ENCODE results near the gene PIGQ.

PIGQ gene

DNA sequence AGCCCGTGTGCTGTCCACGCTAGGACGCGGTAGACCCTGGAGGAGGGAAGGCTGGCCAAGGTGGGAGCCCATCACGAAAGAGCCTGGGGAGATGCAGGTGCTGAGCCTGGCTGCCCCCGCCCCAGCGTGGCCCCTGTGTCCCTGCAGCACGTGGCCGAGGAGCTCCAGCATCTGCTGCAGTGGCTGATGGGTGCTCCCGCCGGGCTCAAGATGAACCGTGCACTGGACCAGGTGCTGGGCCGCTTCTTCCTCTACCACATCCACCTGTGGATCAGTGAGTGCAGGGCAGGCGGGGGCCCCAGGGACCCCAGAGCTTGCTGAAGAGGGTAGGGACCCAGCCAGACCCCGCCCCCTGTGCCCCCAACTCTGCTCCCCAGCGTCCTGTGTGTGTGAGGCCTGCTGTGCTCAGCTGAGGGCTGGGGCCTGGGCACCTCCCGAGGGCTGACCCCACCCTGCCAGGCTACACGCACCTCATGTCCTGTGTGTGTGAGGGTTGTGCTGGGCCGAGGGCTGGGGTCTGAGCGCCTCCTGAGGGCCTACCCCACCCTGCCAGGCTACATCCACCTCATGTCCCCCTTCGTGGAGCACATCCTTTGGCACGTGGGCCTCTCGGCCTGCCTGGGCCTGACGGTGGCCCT is 8.6 kb downstream of the PIGQ start:
- H3K27me3 ChIP-seq (ENCODE audit: low read depth), result no peaks in the 10 kb centered on the region
- no peaks in the 10 kb centered on the region for H3K9me3 ChIP-seq
- DNase-seq (ENCODE audit: low spot score in 2 of 2), result no peak
- H3K4me1 ChIP-seq, result no peaks in the 10 kb centered on the region
- peaks cover 10% of the 10 kb centered on the region for H3K36me3 ChIP-seq (replicated peaks)
- in situ Hi-C loops (cut with MboI; ENCODE audit: low sequenced_read_pairs), result no loop called here
- H3K4me3 ChIP-seq, result no peak overlapping the region

GRCh38 chr16:578870-579405 is 9.2 kb downstream of the PIGQ start:
- H3K27me3 ChIP-seq (ENCODE audit: low read depth), result no peaks in the 10 kb centered on the region
- DNase-seq (ENCODE audit: low spot score in 2 of 2), result peak; percentile 64 to 86
- H3K9me3 ChIP-seq, result no peaks in the 10 kb centered on the region
- in situ Hi-C loops (cut with MboI; ENCODE audit: low sequenced_read_pairs), result no loop called here
- H3K4me1 ChIP-seq, result no peaks in the 10 kb centered on the region
- peaks cover 10% of the 10 kb centered on the region for H3K36me3 ChIP-seq (replicated peaks)
- peak overlapping the region; percentile 22 for H3K4me3 ChIP-seq

DNA sequence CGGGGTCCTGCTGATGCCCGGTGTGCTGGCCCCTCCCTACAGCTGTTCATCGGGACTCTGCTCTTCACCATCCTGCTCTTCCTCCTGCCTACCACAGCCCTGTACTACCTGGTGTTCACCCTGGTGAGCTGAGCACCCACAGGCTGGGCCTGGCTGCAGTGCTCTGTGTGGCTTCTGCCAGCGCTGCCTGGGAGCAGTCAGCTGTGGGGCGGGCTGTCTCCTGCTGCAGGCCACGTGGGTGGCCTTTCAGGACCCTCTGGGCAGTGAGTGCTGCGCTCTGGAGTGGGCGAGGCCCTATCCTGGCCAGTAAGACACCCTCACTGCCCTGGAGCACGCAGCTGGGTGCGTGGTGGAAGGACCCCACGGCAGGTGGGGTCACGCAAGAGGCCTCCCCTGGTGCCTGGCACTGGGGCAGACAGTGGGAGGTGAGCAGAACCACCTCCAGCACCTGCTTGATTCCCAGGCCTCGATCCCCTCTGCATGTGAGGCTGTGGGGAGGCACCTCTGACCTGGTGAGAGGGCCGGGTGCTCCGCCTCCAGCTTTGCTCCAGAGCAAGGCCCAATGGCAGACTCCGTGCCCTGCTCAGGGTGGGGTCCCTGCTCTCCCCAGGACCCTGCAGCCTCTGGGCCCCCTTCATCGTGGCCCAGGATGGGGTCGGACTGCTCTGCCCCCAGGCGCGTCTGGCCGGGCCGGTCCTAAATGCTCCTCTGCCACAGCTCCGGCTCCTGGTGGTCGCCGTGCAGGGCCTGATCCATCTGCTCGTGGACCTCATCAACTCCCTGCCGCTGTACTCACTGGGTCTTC is 10.6 kb downstream of the PIGQ start:
- H3K9me3 ChIP-seq, result no peaks in the 10 kb centered on the region
- DNase-seq (ENCODE audit: low spot score in 2 of 2), result no peak
- H3K4me1 ChIP-seq, result no peaks in the 10 kb centered on the region
- H3K4me3 ChIP-seq, result no peak overlapping the region
- H3K27me3 ChIP-seq (ENCODE audit: low read depth), result no peaks in the 10 kb centered on the region
- in situ Hi-C loops (cut with MboI; ENCODE audit: low sequenced_read_pairs), result no loop called here
- H3K36me3 ChIP-seq (replicated peaks), result no peaks in the 10 kb centered on the region

- no peak for DNase-seq (ENCODE audit: low spot score in 2 of 2)
- Histone ChIP-seq H3K9me3 (no peaks in the 10 kb centered on the region), H3K36me3 (replicated peaks) (no peaks in the 10 kb centered on the region), H3K4me3 (no peak overlapping the region), H3K27me3 (ENCODE audit: low read depth) (no peaks in the 10 kb centered on the region), H3K4me1 (no peaks in the 10 kb centered on the region)
- in situ Hi-C loops (cut with MboI; ENCODE audit: low sequenced_read_pairs), result no loop called here
These were observed 11.3 kb downstream of the PIGQ start for GRCh38 chr16:580946-581498.

DNA sequence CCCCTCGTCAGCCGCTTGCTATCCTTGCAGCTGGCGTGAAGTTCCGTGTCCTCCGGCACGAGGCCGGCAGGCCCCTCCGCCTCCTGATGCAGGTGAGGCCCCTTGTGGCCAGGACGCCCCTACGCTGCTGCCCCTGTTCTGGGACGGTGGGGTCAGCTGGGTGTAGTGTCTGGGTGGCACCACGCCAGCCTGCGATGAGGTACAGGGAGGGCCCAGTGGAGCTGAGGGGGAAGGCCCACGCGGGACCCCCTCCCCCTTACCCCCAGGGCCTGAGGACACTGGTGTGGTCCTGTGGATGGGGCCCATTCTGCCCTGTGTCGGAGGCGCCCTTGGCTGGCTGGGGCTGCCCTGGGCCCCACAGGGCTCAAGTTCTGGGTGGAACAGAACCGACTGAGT is 12.4 kb downstream of the PIGQ start:
- Histone ChIP-seq H3K9me3 (no peaks in the 10 kb centered on the region), H3K4me3 (no peak overlapping the region), H3K36me3 (replicated peaks) (no peaks in the 10 kb centered on the region), H3K4me1 (no peaks in the 10 kb centered on the region), H3K27me3 (ENCODE audit: low read depth) (no peaks in the 10 kb centered on the region)
- in situ Hi-C loops (cut with MboI; ENCODE audit: low sequenced_read_pairs), result no loop called here
- no peak for DNase-seq (ENCODE audit: low spot score in 2 of 2)

- no peaks in the 10 kb centered on the region for H3K27me3 ChIP-seq (ENCODE audit: low read depth)
- H3K36me3 ChIP-seq (replicated peaks), result no peaks in the 10 kb centered on the region
- no peaks in the 10 kb centered on the region for H3K4me1 ChIP-seq
- no peak for DNase-seq (ENCODE audit: low spot score in 2 of 2)
- no peaks in the 10 kb centered on the region for H3K9me3 ChIP-seq
- H3K4me3 ChIP-seq, result no peak overlapping the region
- in situ Hi-C loops (cut with MboI; ENCODE audit: low sequenced_read_pairs), result no loop called here
These were observed 13.0 kb downstream of the PIGQ start for GRCh38 chr16:582614-583331.

- H3K36me3 ChIP-seq (replicated peaks), result no peaks in the 10 kb centered on the region; the same call in 1 of the 2 replicates
- H3K27me3 ChIP-seq (ENCODE audit: low read depth), result no peaks in the 10 kb centered on the region
- in situ Hi-C loops (cut with MboI; ENCODE audit: low sequenced_read_pairs), result no loop called here
- DNase-seq (ENCODE audit: low spot score in 2 of 2), result no peak
- H3K4me1 ChIP-seq, result no peaks in the 10 kb centered on the region
- no peak overlapping the region for H3K4me3 ChIP-seq
- H3K9me3 ChIP-seq, result no peaks in the 10 kb centered on the region
These were observed 13.7 kb downstream of the PIGQ start for GRCh38 chr16:583470-583814.

DNA sequence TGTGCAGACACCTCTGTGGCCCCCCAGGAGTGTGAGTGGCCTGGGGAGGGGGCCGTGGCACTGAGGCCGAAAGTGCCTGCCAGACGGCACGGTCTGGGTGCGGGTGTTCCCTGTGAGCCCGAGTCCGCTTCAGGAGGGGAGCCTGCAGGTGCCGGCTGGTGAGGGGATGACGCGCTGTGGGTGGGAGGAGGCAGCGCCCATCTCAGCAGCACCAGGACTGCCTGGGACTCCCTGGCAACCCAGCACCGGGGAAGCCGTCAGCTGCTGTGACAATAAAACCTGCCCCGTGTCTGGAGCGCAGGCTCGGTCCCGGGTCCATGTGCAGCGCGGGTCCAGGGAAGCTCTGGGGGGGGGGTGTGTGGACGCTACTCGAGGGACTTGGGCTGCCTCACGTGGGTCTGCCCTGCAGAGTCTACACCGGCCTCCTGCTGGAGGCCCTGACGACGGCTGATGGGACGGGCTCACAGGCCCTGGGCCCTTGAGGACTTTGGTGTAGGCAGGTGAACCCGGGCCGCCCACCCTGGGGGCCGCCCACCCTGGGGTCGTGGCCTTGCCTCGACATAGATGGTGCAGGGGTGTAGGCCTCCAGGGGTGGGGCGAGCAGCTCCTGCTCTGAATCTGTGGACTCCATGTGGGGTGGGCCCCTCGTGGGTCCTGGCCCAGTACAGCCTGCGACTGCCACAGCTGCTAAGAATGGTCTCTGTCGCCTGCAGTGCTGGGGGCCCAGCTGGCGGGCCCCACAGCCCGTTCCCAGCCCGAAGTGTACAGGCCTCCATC is 14.2 kb downstream of the PIGQ start:
- DNase-seq (ENCODE audit: low spot score in 2 of 2), result no peak

DNA sequence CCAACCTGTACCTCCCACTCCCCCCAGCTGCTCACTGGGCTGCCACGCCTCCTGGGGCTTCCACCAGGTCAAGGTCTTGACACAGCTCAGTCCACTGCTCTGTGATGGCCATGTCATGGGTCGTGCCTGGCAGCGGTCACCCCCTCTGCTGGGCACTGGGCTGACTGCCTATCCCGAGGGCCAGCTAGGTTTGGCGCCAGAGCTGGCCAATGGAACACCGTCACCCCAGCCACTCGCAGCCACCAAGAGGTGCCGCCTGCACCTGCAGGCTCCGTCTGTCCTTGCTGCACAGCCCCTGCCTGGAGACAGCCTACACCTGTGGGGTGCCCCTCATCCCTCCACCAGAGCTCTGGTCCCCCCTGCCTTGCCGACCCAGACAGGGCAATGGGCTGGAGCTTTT is 15.6 kb downstream of the PIGQ start:
- DNase-seq (ENCODE audit: low spot score in 2 of 2), result peak in 1 of 2 experiments; percentile 43
- in situ Hi-C loops (cut with MboI; ENCODE audit: low sequenced_read_pairs), result no loop called here
- H3K27me3 ChIP-seq (ENCODE audit: low read depth), result no peaks in the 10 kb centered on the region
- H3K9me3 ChIP-seq, result no peaks in the 10 kb centered on the region
- no peak overlapping the region for H3K4me3 ChIP-seq
- no peaks in the 10 kb centered on the region; the same call in 1 of the 2 replicates for H3K36me3 ChIP-seq (replicated peaks)
- no peaks in the 10 kb centered on the region for H3K4me1 ChIP-seq

More for the DNA sequence above, 14.2 kb downstream of the PIGQ start:
- in situ Hi-C loops (cut with MboI; ENCODE audit: low sequenced_read_pairs), result no loop called here
- Histone ChIP-seq H3K4me1 (no peaks in the 10 kb centered on the region), H3K36me3 (replicated peaks) (no peaks in the 10 kb centered on the region; the same call in 1 of the 2 replicates), H3K4me3 (no peak overlapping the region), H3K27me3 (ENCODE audit: low read depth) (no peaks in the 10 kb centered on the region), H3K9me3 (no peaks in the 10 kb centered on the region)

DNA sequence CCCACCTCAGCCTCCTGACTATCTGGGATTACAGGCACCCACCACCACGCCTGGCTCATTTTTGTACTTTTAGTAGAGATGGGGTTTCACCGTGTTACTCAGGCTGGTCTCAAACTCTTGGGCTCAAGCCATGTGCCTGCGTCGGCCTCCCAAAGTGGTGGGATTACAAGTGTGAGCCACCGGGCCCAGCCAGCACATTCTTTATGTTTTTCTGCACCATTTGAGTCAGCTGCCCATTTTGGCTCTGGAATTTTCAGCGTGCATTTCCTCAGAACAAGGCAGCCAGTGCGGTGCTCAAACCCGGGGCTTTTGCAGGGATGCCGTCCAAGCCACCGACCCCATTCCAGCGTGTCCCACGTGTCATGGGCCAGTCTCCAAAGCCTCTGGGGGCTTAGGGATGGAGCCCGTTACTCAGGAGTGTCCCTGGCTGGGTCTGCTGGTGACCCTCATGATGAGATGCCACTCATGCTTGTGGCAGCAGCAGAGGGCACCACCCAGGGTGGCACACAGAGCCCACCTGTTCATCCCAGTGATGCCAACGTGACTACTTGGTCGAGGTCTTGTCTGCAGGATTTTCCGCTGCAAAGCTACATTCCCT is 16.4 kb downstream of the PIGQ start:
- Histone ChIP-seq H3K9me3 (no peaks in the 10 kb centered on the region), H3K36me3 (replicated peaks) (no peaks in the 10 kb centered on the region; the same call in 1 of the 2 replicates), H3K27me3 (ENCODE audit: low read depth) (no peaks in the 10 kb centered on the region), H3K4me1 (0 out of 2 replicates have a peak, but pooled peaks cover 5% of the 10 kb centered on the region), H3K4me3 (no peak overlapping the region)
- in situ Hi-C loops (cut with MboI; ENCODE audit: low sequenced_read_pairs), result no loop called here
- no peak for DNase-seq (ENCODE audit: low spot score in 2 of 2)

- in situ Hi-C loops (cut with MboI; ENCODE audit: low sequenced_read_pairs), result no loop called here
- DNase-seq (ENCODE audit: low spot score in 2 of 2), result no peak
- Histone ChIP-seq H3K9me3 (no peaks in the 10 kb centered on the region), H3K4me1 (0 out of 2 replicates have a peak, but pooled peaks cover 5% of the 10 kb centered on the region), H3K4me3 (no peak overlapping the region), H3K27me3 (ENCODE audit: low read depth) (no peaks in the 10 kb centered on the region), H3K36me3 (replicated peaks) (no peaks in the 10 kb centered on the region; the same call in 1 of the 2 replicates)
These were observed 17.1 kb downstream of the PIGQ start for GRCh38 chr16:586645-587590.

- Histone ChIP-seq H3K9me3 (no peaks in the 10 kb centered on the region), H3K4me3 (peak overlapping the region; percentile 97), H3K27me3 (ENCODE audit: low read depth) (no peaks in the 10 kb centered on the region), H3K4me1 (0 out of 2 replicates have a peak, but pooled peaks cover 5% of the 10 kb centered on the region), H3K36me3 (replicated peaks) (no peaks in the 10 kb centered on the region; the same call in 1 of the 2 replicates)
- DNase-seq (ENCODE audit: low spot score in 2 of 2), result peak; percentile 23 to 55
- in situ Hi-C loops (cut with MboI; ENCODE audit: low sequenced_read_pairs), result no loop called here
These were observed 18.8 kb downstream of the PIGQ start for GRCh38 chr16:588639-588888.
